Measurements from ENCODE around the gene FAM222A.

DNA sequence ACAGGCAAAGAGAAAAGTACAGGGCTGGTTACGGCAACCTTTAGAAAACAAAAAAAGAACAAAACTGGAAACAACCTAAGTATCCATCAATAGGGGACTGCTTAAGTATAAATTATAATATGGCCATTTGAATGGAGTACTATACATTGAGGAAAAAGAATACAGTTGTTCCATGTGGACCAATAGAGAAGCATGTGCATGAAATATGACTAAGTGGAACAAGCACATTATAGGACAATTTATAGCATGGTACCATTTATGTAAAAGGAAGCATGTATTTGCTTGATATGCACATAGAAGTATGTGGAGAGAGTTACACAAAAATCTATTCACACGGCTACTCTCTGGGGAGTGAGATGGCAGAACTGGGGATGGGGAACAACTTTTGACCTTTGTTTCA, 49.2 kb upstream of the FAM222A start:
- TF ChIP-seq POLR2AphosphoS5 (IDR thresholded peaks at IDR 0.05) (no peak), CTCF (IDR thresholded peaks at IDR 0.05) (no peak), EP300 (IDR thresholded peaks at IDR 0.05; ENCODE audit: low read depth) (no peak)
